Breast epithelium (tissue), 4 donors: ENCODE results near the gene ZNF775. TPM values are rescaled to one million over a fixed set of nuclear protein-coding genes. Genes with fewer than 3 reads are reported as not detected.

Source experiments
- DNase-seq, 2 donors: peaks; one replicate each; pipeline ENCODE4 v3.0.0-alpha.2; 2019; ENCODE audit warnings: low spot score in 2 of 2
- H3K27ac ChIP-seq, 2 donors: fragments of 200-600 bp; sonication (generic) in 1 of 2; one replicate each; pipeline ENCODE4 v1.5.1; 2016 to 2019; ENCODE audit warnings: mild to moderate bottlenecking in 1 of 2
- H3K27me3 ChIP-seq, 2 donors: fragments of 200-600 bp; sonication (generic) in 1 of 2; one replicate each; pipeline versions ENCODE4 v1.5.1 to v1.6.0; 2017 to 2019; ENCODE audit warnings: control low read depth in 1 of 2, mild to moderate bottlenecking in 1 of 2
- H3K36me3 ChIP-seq: fragments of 200-600 bp; one replicate; pipeline ENCODE4 v1.5.1; 2019
- H3K4me1 ChIP-seq, 2 donors: fragments of 200-600 bp; sonication (generic); one replicate each; pipeline ENCODE4 v1.5.1; 2016 to 2019; ENCODE audit warnings: control low read depth in 1 of 2
- H3K4me3 ChIP-seq, 3 donors: fragments of 200-600 bp; sonication (generic); 1 replicate in 2 of 3; 2 replicates in 1 of 3; pipeline ENCODE4 v1.5.1; 2016 to 2019; ENCODE audit warnings: mild to moderate bottlenecking in 3 of 3, moderate library complexity in 2 of 3
- H3K9me3 ChIP-seq, 2 donors: fragments of 200-600 bp; sonication (generic) in 1 of 2; one replicate each; pipeline ENCODE4 v1.5.1; 2016 to 2019; ENCODE audit warnings: control low read depth in 1 of 2
- CTCF ChIP-seq, 3 donors: fragments of 450-650 bp; IDR thresholded peaks; one replicate each; pipeline ENCODE4 v1.5.1; 2016 to 2017; ENCODE audit warnings: antibody characterized with exemption in 3 of 3, mild to moderate bottlenecking in 3 of 3, moderate library complexity in 3 of 3
- POLR2A ChIP-seq: fragments of 450-650 bp; IDR thresholded peaks from one replicate; pipeline ENCODE4 v1.6.1; 2016; ENCODE audit warnings: antibody characterized with exemption, mild to moderate bottlenecking, moderate library complexity
- POLR2AphosphoS5 ChIP-seq, 3 donors: sonication (generic); formaldehyde crosslinking; IDR thresholded peaks; one replicate each; pipeline ENCODE4 v1.6.1; 2017; ENCODE audit warnings: antibody characterized with exemption in 3 of 3
- intact Hi-C: fragments of 100-400 bp; cut with DNase I; formaldehyde crosslinking; loops from one replicate; pipeline ENCODE4 v1.15.1; 2023; ENCODE audit warnings: low total_unique reads
- total RNA-seq, 3 donors: library from RNA; depleted of rRNA; stranded (reverse); fragments of >200 nt; gene quantifications; one replicate each; pipeline ENCODE4 v1.1.0, GENCODE V29; 2016

Gene ZNF775
- total RNA-seq, 3 donors from 2014 or later, result 1.9 to 5.7 (median 4.6) TPM

GRCh38 chr7:150411606-150412005, 32.5 kb downstream of the ZNF775 start:
- intact Hi-C loops, result no loop called here
- no peak for DNase-seq
- Histone ChIP-seq H3K9me3 (no peaks in the 10 kb centered on the region), H3K27ac (no peak overlapping the region), H3K27me3 (no peaks in the 10 kb centered on the region), H3K4me3 (no peak overlapping the region), H3K4me1 (no peaks in the 10 kb centered on the region), H3K36me3 (no peaks in the 10 kb centered on the region)
- no peak for TF ChIP-seq POLR2AphosphoS5 (IDR thresholded peaks at IDR 0.05)
- no peak for TF ChIP-seq CTCF (IDR thresholded peaks at IDR 0.05)
- no peak for TF ChIP-seq POLR2A

- TF ChIP-seq POLR2AphosphoS5 (IDR thresholded peaks at IDR 0.05) (no peak), CTCF (IDR thresholded peaks at IDR 0.05) (no peak), POLR2A (no peak)
- H3K27ac ChIP-seq, result no peak overlapping the region
- H3K36me3 ChIP-seq, result no peaks in the 10 kb centered on the region
- H3K4me3 ChIP-seq, result no peak overlapping the region
- no peaks in the 10 kb centered on the region for H3K9me3 ChIP-seq
- intact Hi-C loops, result no loop called here
- no peaks in the 10 kb centered on the region for H3K4me1 ChIP-seq
- H3K27me3 ChIP-seq, result no peaks in the 10 kb centered on the region
- DNase-seq, result no peak
Measured at GRCh38 chr7:150412016-150412415, 32.9 kb downstream of the ZNF775 start.

GRCh38 chr7:150412518-150413488, 33.7 kb downstream of the ZNF775 start:
- no peak overlapping the region for H3K4me3 ChIP-seq
- H3K36me3 ChIP-seq, result no peaks in the 10 kb centered on the region
- TF ChIP-seq POLR2A (no peak), CTCF (IDR thresholded peaks at IDR 0.05) (no peak), POLR2AphosphoS5 (IDR thresholded peaks at IDR 0.05) (no peak)
- H3K27me3 ChIP-seq, result no peaks in the 10 kb centered on the region
- no peak overlapping the region for H3K27ac ChIP-seq
- no peak for DNase-seq
- no peaks in the 10 kb centered on the region for H3K4me1 ChIP-seq
- intact Hi-C loops, result no loop called here
- H3K9me3 ChIP-seq, result no peaks in the 10 kb centered on the region

DNA sequence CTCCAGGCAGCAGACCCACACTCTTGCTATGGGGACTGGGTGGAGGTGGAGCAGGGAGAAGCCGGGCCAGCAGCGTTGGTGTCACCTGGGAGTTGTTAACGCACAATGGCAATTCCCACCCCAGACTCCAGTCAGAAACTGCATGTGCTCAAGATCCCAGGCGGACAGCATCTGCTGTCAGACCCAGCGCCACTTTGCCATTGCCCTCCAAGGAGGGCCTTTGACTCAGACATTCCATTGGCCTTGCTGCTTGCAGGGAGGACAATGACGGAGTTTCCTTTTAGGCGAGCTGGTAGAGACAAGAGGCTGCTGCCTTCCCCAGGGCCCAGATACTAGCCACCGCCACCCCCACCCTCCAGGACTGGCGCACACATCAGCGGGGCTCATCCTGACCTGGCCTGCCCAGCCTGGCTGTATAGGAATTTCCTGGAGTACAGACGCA, 34.5 kb downstream of the ZNF775 start:
- Histone ChIP-seq H3K9me3 (no peaks in the 10 kb centered on the region), H3K4me3 (no peak overlapping the region), H3K27ac (no peak overlapping the region), H3K4me1 (no peaks in the 10 kb centered on the region), H3K27me3 (no peaks in the 10 kb centered on the region), H3K36me3 (no peaks in the 10 kb centered on the region)
- no peak for TF ChIP-seq POLR2A
- TF ChIP-seq CTCF (IDR thresholded peaks at IDR 0.05), result no peak
- no peak for TF ChIP-seq POLR2AphosphoS5 (IDR thresholded peaks at IDR 0.05)
- no peak for DNase-seq
- intact Hi-C loops, result no loop called here
